Mammary epithelial cell (primary cell): Measurements from ENCODE around the gene TM9SF4.

Experiments used
- EZH2 ChIP-seq: IDR thresholded peaks from 2 replicates; pipeline ENCODE4 v1.6.1; 2012; ENCODE audit warnings: low read length, inconsistent platforms, borderline replicate concordance
- TF ChIP-seq, protein P1 (sequence below), 2 donors: IDR thresholded peaks in 1 of 2; conservative IDR thresholded peaks in 1 of 2; 2 replicates each; pipeline ENCODE4 v1.5.1; 2011 to 2012; ENCODE audit warnings: inconsistent platforms in 2 of 2, low read length in 2 of 2, mild to moderate bottlenecking in 2 of 2, control low read depth in 1 of 2, low read depth in 1 of 2; ENCODE audit not compliant: insufficient read depth in 1 of 2; ENCODE audit errors: extremely low read depth in 1 of 2

- no peak for TF ChIP-seq EZH2
- TF ChIP-seq, protein P1, sequence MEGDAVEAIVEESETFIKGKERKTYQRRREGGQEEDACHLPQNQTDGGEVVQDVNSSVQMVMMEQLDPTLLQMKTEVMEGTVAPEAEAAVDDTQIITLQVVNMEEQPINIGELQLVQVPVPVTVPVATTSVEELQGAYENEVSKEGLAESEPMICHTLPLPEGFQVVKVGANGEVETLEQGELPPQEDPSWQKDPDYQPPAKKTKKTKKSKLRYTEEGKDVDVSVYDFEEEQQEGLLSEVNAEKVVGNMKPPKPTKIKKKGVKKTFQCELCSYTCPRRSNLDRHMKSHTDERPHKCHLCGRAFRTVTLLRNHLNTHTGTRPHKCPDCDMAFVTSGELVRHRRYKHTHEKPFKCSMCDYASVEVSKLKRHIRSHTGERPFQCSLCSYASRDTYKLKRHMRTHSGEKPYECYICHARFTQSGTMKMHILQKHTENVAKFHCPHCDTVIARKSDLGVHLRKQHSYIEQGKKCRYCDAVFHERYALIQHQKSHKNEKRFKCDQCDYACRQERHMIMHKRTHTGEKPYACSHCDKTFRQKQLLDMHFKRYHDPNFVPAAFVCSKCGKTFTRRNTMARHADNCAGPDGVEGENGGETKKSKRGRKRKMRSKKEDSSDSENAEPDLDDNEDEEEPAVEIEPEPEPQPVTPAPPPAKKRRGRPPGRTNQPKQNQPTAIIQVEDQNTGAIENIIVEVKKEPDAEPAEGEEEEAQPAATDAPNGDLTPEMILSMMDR (conservative IDR thresholded peaks at IDR 0.05 in 1 of 2, IDR thresholded peaks at IDR 0.05 in 1 of 2; ENCODE audit: extremely low read depth in 1 of 2, insufficient read depth in 1 of 2, low read depth in 1 of 2, low read length in 2 of 2) = no peak
Observed at GRCh38 chr20:32179515-32179914, 70.0 kb downstream of the TM9SF4 start.
